Measurements from ENCODE around the gene DPP4.
"Not testable (repeated sequence)": the region's sequence is repeated elsewhere in the genome, so short reads cannot be mapped to it uniquely, and the experiment has no call there.

DPP4 gene

DNA sequence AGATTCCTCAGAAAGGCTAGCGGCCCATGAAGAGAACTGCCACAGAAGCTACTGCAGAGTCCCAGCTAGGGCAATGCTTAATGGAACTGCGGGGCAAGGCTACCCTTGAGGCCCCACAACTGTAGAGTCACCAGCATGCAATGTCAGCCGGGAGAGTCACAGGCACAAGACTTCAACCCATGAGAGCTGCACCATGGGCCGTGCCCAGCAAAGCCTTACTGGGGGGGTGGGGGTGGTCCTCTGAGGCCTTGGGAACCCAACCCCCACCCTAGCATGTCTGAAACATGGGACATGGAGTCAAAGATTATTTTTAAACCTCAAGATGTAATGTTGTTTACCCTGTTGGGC is 20.2 kb downstream of the DPP4 start:
- DNase-seq, result no peak

GRCh38 chr2:162053066-162053807 is 20.8 kb downstream of the DPP4 start:
- no peak for DNase-seq

DNA sequence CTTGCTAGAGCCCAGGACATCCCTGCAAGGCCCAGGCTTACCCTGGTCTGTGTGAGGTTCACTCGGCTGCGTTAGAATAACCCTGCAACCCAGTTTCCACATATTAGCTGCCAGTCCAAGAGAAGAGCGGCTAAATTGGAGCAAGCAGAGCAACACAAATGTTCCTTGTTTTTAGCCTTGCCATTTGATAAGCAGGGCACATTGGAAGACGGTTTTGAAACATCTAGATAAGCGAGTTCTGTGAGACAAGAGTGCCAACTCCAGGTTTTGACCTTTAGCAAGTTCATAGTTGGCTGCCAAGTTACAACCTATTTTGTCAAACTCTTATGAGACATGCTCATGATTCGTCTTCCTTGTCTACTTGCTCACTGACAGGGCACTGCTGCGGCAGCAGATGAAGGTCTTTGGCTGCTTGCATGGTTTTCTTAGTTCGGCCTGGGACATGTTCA is 23.5 kb downstream of the DPP4 start:
- no peak for DNase-seq

DNA sequence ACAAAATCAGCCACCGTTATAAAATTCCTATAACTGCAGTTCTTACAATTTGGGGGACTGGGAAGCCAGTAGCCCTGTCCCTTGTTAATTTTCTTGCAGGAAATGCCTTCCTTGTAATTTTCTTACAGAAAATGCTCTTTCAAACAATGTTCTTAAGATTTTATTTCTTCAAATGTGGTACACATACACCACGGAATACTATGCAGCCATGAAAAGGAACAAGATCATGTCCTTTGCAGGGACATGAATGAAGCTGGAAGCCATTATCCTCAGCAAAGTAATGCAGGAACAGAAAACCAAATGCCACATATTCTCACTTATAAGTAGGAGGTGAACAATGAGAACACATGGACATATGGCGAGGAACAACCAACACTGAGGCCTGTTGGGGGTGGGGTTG is 24.9 kb downstream of the DPP4 start:
- DNase-seq, result not testable (repeated sequence)

- no peak for DNase-seq
Observed at GRCh38 chr2:162044586-162044985, 29.4 kb downstream of the DPP4 start.

- no peak for DNase-seq
Observed at GRCh38 chr2:162043132-162043531, 30.9 kb downstream of the DPP4 start.

DNA sequence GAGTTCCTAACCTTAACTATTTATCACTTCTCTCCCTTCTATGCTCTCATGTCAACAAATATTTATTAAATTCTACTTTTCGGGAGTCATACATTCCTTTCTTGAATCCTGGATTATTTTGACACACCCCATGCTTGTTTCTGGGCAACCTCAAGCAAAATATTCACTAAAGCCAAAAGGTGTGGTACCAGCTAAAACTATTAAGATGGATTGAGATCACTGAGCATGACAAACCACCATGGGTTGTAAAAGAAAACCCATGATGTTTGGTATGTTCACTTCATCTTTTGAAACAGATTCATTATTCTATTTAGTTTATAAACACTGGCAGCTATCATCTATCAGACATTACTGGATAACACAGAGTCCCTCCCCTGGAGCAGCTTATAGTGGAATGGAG is 32.5 kb downstream of the DPP4 start:
- no peak for DNase-seq

DNA sequence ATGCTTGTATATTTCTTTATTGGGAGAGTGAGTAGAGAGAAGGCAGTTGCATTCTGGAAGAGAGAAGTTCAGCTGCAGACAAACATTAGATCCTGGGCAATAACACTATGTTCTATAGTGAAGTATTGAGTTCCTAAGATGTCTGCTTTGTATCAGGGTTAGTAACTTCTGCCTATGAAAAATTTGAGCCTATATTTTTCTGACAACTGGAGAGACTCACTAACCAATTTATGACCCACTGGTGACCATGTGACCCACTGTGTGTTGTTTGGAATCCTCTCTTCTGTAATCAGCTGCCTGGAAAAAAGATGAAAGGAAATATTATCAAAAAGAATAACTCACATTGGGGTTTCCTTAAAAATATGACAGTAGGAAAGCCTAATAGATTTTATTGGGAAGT is 35.3 kb downstream of the DPP4 start:
- no peak for DNase-seq

- DNase-seq, result no peak
Observed at GRCh38 chr2:162037886-162038285, 36.1 kb downstream of the DPP4 start.

DNA sequence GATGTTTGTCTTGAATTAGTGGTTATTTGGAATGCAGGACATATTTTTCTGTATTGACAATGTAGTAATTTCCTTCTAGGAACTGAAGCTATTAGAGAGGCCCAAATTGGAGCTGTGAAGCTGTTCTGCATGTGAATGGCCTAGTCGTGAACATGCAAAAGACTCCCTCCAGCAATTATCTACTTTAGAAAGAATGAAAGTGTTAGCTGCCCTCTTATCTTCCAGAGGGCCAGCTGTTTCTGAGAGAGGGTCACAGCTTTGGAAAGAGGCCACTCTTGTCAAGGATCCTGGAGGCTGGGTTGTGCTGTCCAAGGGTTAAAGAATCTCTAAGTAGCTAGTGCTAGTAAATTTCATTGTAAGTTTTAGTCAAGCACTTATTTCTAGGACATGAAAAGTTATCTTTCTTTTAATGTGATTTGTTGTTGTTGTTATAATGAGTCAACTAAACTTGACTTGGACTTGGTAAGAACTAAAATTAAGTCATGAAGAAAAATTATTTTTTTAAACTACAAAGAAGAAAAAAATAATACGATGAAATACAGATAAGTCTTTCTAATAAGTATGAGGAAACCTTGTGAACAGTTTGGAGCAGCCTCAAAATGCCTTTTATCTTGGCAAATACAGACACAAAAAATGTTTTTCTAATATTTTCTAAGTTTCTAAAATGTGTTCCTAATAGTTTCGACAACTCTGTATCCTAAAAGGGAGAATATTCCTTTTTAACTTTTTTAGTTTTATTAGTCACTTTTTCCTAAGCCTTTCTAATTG is 36.8 kb downstream of the DPP4 start:
- no peak for DNase-seq

DNA sequence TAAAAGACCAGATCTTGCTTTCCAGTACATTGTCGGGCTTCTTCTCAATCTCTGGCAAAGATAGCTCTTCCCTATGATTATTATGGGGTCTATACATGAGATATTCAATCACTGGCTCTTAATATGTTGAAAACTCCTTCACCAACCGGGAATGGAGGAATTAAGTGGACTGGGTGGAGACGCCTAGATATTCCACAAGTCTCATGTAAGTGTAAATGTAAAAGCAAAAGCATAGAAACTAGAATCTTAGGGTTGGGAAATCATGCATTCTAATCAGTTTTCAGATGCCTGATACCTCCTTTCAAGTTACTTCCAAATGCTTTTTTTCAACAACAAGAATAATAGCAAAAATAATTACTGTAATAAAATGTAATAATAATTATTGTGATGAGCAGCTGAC is 38.0 kb downstream of the DPP4 start:
- DNase-seq, result no peak

GRCh38 chr2:162030363-162031190 is 43.4 kb downstream of the DPP4 start:
- no peak for DNase-seq

- no peak for DNase-seq
Observed at GRCh38 chr2:162029287-162029901, 44.6 kb downstream of the DPP4 start.

GRCh38 chr2:162028511-162028910 is 45.5 kb downstream of the DPP4 start:
- no peak for DNase-seq

- no peak for DNase-seq
Observed at GRCh38 chr2:162025121-162025911, 48.7 kb downstream of the DPP4 start.

DNA sequence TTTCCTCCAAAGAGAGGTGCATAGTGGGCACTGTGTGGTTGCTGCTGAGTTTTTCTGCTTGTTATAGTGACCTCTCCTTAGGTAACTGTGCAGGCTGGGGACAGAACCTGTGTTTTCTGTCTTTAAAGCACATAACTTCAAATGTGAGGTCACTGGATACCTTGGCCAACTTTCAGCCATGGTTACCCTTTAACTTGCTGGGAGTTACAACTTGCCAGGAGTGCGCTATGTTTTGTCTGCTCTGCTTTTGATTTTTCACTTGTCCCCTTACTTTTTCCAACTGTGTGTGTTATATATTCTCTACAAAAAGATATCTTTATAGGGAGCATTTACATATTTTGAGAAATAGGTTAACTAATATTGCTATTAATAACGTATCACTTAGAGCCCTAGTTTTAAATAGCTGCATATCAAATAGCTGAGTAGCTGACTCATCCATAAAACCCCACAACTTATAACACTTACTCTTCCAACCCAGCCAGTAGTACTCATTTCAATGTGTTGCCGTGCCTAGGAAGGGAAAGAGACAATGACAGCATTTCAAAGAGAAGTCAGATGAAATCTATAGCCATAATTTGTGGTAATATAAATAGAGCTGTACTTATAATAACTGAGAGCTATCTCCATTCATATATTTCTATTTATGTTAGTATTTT is 51.6 kb downstream of the DPP4 start:
- no peak for DNase-seq

DNA sequence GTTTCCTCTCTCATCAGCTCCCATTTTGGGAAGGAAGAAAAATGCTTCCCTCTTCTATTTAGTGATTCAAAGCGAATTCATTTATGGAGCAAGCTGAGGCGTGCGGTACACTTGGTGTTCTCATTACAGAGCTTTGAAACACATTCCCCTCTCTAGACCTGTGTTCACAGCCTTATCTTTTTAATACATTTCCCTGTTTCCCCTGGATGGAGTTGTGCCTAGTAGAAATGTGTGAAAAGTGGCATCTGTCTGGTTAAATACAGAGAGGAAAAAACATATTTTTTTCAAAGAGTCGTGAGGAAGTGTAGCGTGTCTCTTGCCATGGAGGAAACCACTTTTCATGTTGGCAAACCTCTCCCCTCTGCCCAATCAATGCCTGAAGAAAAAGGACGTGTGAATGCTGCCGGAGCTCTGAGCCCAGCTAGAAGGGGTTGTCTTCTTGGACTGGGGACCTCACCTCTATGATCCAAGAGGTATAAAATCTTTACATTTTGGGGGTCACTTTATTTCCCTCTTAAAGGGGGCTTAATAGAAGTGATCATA is 52.4 kb downstream of the DPP4 start:
- no peak for DNase-seq

- DNase-seq, result no peak
Observed at GRCh38 chr2:162018530-162018929, 55.5 kb downstream of the DPP4 start.

GRCh38 chr2:162017233-162017632 is 56.8 kb downstream of the DPP4 start:
- no peak for DNase-seq

GRCh38 chr2:162016080-162016479 is 57.9 kb downstream of the DPP4 start:
- no peak for DNase-seq

DNA sequence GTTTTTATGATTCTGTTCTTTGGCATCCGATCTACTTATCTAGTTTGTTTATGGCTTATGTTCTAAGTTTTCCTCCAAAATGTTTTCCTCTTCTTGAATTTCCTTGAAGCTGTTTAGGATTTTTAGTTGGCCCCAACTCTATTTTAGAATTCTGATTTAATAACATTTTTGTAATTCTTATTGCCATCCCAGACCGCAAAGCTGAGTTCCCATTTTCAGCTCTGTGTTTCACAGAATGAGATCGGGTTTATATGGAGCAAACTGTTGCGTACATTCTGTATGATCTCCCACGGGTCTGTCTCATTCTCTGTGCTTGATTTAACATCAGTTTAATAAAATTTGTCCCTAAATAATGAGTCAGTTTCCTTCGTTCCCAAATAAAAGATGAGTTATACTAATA is 59.3 kb downstream of the DPP4 start:
- DNase-seq, result no peak
